ENCODE results near the gene AFTPH.

Gene AFTPH

GRCh38 chr2:64601785-64602391, 77.8 kb downstream of the AFTPH start:
- no peak overlapping the region for H2AFZ ChIP-seq (ENCODE audit: low read depth, low read length, severe bottlenecking)
- no peak for TF ChIP-seq CTCF (IDR thresholded peaks at IDR 0.05; ENCODE audit: insufficient read depth, low read length, poor library complexity, severe bottlenecking)
- no peak for TF ChIP-seq EZH2phosphoT487 (conservative IDR thresholded peaks at IDR 0.05; ENCODE audit: low read length)

GRCh38 chr2:64602436-64602835, 78.3 kb downstream of the AFTPH start:
- TF ChIP-seq EZH2phosphoT487 (conservative IDR thresholded peaks at IDR 0.05; ENCODE audit: low read length) (no peak), CTCF (IDR thresholded peaks at IDR 0.05; ENCODE audit: insufficient read depth, low read length, poor library complexity, severe bottlenecking) (no peak)
- Histone ChIP-seq H3K4me2 (ENCODE audit: low read depth, low read length, poor library complexity, severe bottlenecking) (no peak overlapping the region), H2AFZ (ENCODE audit: low read depth, low read length, severe bottlenecking) (no peak overlapping the region), H3K27ac (ENCODE audit: low read depth, low read length) (no peak overlapping the region), H3K9me2 (replicated peaks; ENCODE audit: insufficient read depth, low read length) (no peaks in the 10 kb centered on the region), H4K20me1 (ENCODE audit: low read depth, low read length) (no peaks in the 10 kb centered on the region), H3K27me3 (ENCODE audit: low read length) (no peaks in the 10 kb centered on the region), H3K9me3 (ENCODE audit: insufficient read depth, low read length) (no peaks in the 10 kb centered on the region), H3F3A (ENCODE audit: insufficient read depth) (no peaks in the 10 kb centered on the region), H3K79me2 (ENCODE audit: insufficient read depth, low read length) (no peaks in the 10 kb centered on the region), H3K9ac (ENCODE audit: low read length) (no peak overlapping the region), H3K36me3 (ENCODE audit: low read length) (no peaks in the 10 kb centered on the region), H3K4me3 (ENCODE audit: insufficient read depth, low read length, poor library complexity, severe bottlenecking) (no peak overlapping the region)

More at GRCh38 chr2:64601785-64602391, 77.8 kb downstream of the AFTPH start:
- Histone ChIP-seq H3K9me3 (ENCODE audit: insufficient read depth, low read length) (no peaks in the 10 kb centered on the region), H3F3A (ENCODE audit: insufficient read depth) (no peaks in the 10 kb centered on the region), H3K4me2 (ENCODE audit: low read depth, low read length, poor library complexity, severe bottlenecking) (no peak overlapping the region), H3K9me2 (replicated peaks; ENCODE audit: insufficient read depth, low read length) (no peaks in the 10 kb centered on the region), H3K79me2 (ENCODE audit: insufficient read depth, low read length) (no peaks in the 10 kb centered on the region), H3K27ac (ENCODE audit: low read depth, low read length) (no peak overlapping the region), H3K4me3 (ENCODE audit: insufficient read depth, low read length, poor library complexity, severe bottlenecking) (no peak overlapping the region), H3K36me3 (ENCODE audit: low read length) (no peaks in the 10 kb centered on the region), H3K27me3 (ENCODE audit: low read length) (no peaks in the 10 kb centered on the region), H3K9ac (ENCODE audit: low read length) (no peak overlapping the region), H4K20me1 (ENCODE audit: low read depth, low read length) (no peaks in the 10 kb centered on the region)

DNA sequence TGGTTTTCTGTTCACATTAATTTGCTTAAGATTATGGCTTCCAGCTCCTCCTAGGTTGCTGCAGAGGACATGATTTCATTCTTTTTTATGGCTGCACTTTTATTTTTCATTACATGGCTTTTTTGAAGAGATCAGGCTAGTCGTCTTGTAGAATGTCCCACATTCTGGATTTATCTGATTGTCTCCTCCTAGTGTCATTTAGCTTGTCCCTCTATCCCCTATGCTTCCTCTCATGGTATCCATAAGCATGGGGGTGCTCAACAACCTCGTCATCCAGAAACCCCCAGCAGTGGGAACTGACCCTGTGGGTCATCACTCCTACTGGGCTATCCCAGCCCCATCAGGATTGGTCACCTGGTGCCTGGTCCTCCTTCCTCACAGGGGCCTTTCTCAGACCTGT, 80.0 kb downstream of the AFTPH start:
- Histone ChIP-seq H3K4me3 (ENCODE audit: insufficient read depth, low read length, poor library complexity, severe bottlenecking) (no peak overlapping the region), H3K27me3 (ENCODE audit: low read length) (no peaks in the 10 kb centered on the region), H3F3A (ENCODE audit: insufficient read depth) (no peaks in the 10 kb centered on the region), H3K36me3 (ENCODE audit: low read length) (no peaks in the 10 kb centered on the region), H3K9me3 (ENCODE audit: insufficient read depth, low read length) (no peaks in the 10 kb centered on the region), H3K9ac (ENCODE audit: low read length) (no peak overlapping the region), H3K27ac (ENCODE audit: low read depth, low read length) (no peak overlapping the region), H2AFZ (ENCODE audit: low read depth, low read length, severe bottlenecking) (no peak overlapping the region), H3K4me2 (ENCODE audit: low read depth, low read length, poor library complexity, severe bottlenecking) (no peak overlapping the region), H3K79me2 (ENCODE audit: insufficient read depth, low read length) (no peaks in the 10 kb centered on the region), H3K9me2 (replicated peaks; ENCODE audit: insufficient read depth, low read length) (no peaks in the 10 kb centered on the region), H4K20me1 (ENCODE audit: low read depth, low read length) (no peaks in the 10 kb centered on the region)
- TF ChIP-seq CTCF (IDR thresholded peaks at IDR 0.05; ENCODE audit: insufficient read depth, low read length, poor library complexity, severe bottlenecking) (no peak), EZH2phosphoT487 (conservative IDR thresholded peaks at IDR 0.05; ENCODE audit: low read length) (no peak)
